Osteoblast (primary cell): ENCODE measurements around the gene F2RL3. TPM values are rescaled to one million over a fixed set of nuclear protein-coding genes. Genes with fewer than 3 reads are reported as not detected.
"Not testable (repeated sequence)": the region's sequence is repeated elsewhere in the genome, so short reads cannot be mapped to it uniquely, and the experiment has no call there.

Experiments used
- DNase-seq: peaks from one replicate; pipeline ENCODE4 v3.0.0; 2011; ENCODE audit warnings: low spot score, mixed read lengths; ENCODE audit not compliant: insufficient read length; ENCODE audit errors: missing footprints
- H2AFZ ChIP-seq: 2 replicates; pipeline ENCODE4 v1.6.0; 2011; ENCODE audit warnings: mild to moderate bottlenecking, low read length
- H3K27ac ChIP-seq: 2 replicates; pipeline ENCODE4 v1.5.1; 2011; ENCODE audit warnings: mild to moderate bottlenecking, low read depth, low read length, moderate library complexity
- H3K27me3 ChIP-seq: 2 replicates; pipeline ENCODE4 v1.6.0; 2012; ENCODE audit warnings: mild to moderate bottlenecking, control low read depth, inconsistent platforms, low read length, moderate library complexity; ENCODE audit not compliant: insufficient read depth
- H3K36me3 ChIP-seq: 2 replicates; pipeline ENCODE4 v1.5.1; 2011; ENCODE audit warnings: mild to moderate bottlenecking, low read length, control low read depth, moderate library complexity; ENCODE audit not compliant: insufficient read depth
- H3K4me1 ChIP-seq: 2 replicates; pipeline ENCODE4 v1.5.1; 2011; ENCODE audit warnings: mild to moderate bottlenecking, low read length, control low read depth, moderate library complexity; ENCODE audit not compliant: insufficient read depth
- H3K4me2 ChIP-seq: 2 replicates; pipeline ENCODE4 v1.6.0; 2011; ENCODE audit warnings: mild to moderate bottlenecking, low read length; ENCODE audit not compliant: insufficient read depth
- H3K4me3 ChIP-seq: fragments of 200-600 bp; sonication (generic); 3 replicates; pipeline ENCODE4 v1.5.1; 2012; ENCODE audit warnings: mild to moderate bottlenecking, low read length, inconsistent platforms; ENCODE audit not compliant: insufficient read depth
- H3K79me2 ChIP-seq: 2 replicates; pipeline ENCODE4 v1.6.0; 2012; ENCODE audit warnings: mild to moderate bottlenecking, low read length, control low read depth, inconsistent platforms; ENCODE audit not compliant: insufficient read depth
- H3K9me3 ChIP-seq: 2 replicates; pipeline ENCODE4 v1.5.1; 2011; ENCODE audit warnings: low read depth, low read length, control low read depth
- H4K20me1 ChIP-seq: 2 replicates; pipeline ENCODE4 v1.6.0; 2012; ENCODE audit warnings: mild to moderate bottlenecking, low read length, control low read depth; ENCODE audit not compliant: insufficient read depth
- total RNA-seq: library from RNA; depleted of rRNA; stranded (reverse); fragments of >200 nt; gene quantifications from 2 replicates; pipeline ENCODE4 v1.2.3, GENCODE V29; 2012
- TF ChIP-seq, protein P1 (sequence below): IDR thresholded peaks from 2 replicates; pipeline ENCODE4 v1.5.1; 2011; ENCODE audit warnings: mild to moderate bottlenecking, low read depth, low read length, moderate library complexity; ENCODE audit errors: extremely low read depth

Gene F2RL3
- total RNA-seq, 1 donor = under 0.01 TPM

DNA sequence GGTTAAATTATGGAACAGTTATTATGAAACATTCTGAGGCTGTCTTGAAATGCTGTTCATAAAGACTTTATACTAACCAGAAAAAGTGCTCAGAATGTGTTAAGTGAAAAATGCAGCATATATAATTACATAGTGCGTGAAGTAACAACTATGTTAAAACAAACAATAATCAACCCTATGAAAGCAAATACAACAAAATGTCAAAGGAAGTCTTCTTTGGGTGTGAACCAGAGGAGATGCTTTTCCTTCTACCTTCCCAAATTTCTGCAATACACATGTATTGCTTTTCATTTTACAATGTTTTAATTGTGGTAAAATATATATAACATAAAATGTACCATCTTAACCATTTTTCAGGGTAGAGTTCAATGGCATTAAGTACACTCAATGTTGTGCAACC, 45.7 kb downstream of the F2RL3 start:
- no peaks in the 10 kb centered on the region for H4K20me1 ChIP-seq
- TF ChIP-seq, protein P1, sequence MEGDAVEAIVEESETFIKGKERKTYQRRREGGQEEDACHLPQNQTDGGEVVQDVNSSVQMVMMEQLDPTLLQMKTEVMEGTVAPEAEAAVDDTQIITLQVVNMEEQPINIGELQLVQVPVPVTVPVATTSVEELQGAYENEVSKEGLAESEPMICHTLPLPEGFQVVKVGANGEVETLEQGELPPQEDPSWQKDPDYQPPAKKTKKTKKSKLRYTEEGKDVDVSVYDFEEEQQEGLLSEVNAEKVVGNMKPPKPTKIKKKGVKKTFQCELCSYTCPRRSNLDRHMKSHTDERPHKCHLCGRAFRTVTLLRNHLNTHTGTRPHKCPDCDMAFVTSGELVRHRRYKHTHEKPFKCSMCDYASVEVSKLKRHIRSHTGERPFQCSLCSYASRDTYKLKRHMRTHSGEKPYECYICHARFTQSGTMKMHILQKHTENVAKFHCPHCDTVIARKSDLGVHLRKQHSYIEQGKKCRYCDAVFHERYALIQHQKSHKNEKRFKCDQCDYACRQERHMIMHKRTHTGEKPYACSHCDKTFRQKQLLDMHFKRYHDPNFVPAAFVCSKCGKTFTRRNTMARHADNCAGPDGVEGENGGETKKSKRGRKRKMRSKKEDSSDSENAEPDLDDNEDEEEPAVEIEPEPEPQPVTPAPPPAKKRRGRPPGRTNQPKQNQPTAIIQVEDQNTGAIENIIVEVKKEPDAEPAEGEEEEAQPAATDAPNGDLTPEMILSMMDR = no peak
- no peaks in the 10 kb centered on the region for H3K79me2 ChIP-seq
- no peak overlapping the region for H3K4me3 ChIP-seq
- DNase-seq = no peak
- H3K36me3 ChIP-seq = no peaks in the 10 kb centered on the region
- H3K4me1 ChIP-seq = no peaks in the 10 kb centered on the region
- no peak overlapping the region for H3K4me2 ChIP-seq
- H3K9me3 ChIP-seq = no peaks in the 10 kb centered on the region
- H3K27ac ChIP-seq = no peak overlapping the region
- H3K27me3 ChIP-seq = no peaks in the 10 kb centered on the region
- no peak overlapping the region for H2AFZ ChIP-seq

DNA sequence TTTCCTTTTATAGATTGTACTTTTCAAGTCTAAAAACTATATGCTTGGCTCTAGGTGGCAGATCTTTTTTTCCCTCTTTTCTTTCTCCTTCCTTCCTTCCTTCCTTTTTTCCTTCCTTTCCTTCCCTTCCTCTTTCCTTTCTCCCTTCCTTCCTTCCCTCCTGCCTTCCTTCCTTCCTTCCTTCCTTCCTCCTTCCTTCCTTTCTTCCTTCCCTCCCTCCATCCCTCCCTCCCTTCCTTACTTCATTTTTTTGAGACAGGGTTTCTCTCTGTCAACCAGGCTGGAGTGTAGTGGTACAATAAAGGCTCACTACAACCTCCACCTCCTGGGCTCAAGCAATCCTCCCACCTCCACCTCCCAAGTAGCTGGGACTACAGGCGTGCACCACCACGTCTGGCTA, 48.1 kb downstream of the F2RL3 start:
- Histone ChIP-seq H3K27ac (no peak overlapping the region), H3K36me3 (no peaks in the 10 kb centered on the region), H3K9me3 (no peaks in the 10 kb centered on the region), H4K20me1 (no peaks in the 10 kb centered on the region), H3K4me3 (no peak overlapping the region), H3K4me1 (no peaks in the 10 kb centered on the region), H3K27me3 (no peaks in the 10 kb centered on the region), H3K79me2 (no peaks in the 10 kb centered on the region), H3K4me2 (no peak overlapping the region), H2AFZ (no peak overlapping the region)
- TF ChIP-seq, protein P1 = no peak
- no peak for DNase-seq

DNA sequence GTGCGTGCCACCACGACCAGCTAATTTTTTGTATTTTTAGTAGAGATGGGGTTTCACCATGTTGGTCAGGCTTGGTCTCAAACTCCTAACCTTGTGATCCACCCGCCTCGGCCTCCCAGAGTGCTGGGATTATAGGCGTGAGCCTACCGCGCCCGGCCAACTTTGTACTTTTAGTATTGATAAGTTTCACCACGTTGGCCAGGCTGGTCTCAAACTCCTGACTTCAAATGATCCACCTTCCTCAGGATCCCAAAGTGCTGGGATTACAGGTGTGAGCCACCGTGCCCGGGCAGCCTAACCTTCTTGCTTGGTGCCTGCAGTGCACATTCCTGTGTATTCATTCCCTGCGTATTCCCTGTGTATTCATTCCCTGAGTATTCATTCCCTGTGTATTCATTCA, 49.0 kb downstream of the F2RL3 start:
- H3K4me1 ChIP-seq, H2AFZ ChIP-seq, H3K79me2 ChIP-seq, H3K4me2 ChIP-seq, H3K36me3 ChIP-seq, H3K27ac ChIP-seq, H3K27me3 ChIP-seq, H4K20me1 ChIP-seq, H3K4me3 ChIP-seq, H3K9me3 ChIP-seq, DNase-seq: not testable (repeated sequence)

DNA sequence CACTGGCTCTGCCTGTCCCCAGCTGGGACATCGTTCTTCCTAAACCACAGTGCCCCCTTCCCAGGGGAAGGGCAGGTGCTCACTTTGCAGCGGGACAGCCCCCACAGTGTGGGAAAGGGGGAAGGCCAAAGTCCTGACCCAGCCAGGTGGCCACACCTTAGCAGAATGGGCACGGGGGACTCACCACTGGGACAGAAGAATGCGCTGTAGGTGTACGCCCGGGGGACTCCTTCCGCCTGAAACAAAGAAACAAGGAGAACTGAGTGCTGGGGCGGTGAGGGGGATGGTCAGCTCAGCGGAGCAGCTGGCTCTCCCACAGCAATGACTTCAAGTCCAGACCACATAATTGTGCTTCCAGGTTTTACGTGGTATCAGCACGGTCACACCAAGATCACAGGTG, 49.4 kb downstream of the F2RL3 start:
- TF ChIP-seq, protein P1 = no peak
- H3K79me2 ChIP-seq = no peaks in the 10 kb centered on the region
- no peak for DNase-seq

DNA sequence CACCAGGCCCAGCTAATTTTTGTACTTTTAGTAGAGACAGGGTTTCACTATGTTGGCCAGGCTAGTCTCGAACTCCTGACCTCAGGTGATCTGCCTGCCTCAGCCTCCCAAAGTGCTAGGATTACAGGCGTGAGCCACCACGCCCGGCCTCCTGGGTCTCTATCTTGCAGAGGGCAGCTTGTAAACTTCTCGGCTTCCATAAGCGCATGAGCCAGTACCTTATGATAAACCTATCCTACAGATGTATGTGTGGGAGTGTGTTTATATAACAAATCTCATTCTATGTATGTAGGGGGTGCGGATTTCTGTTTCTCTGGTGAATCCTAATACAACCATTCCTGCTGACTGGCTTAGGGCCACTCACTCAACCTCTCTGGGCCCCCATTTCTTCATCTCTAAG, 51.3 kb downstream of the F2RL3 start:
- H3K27me3 ChIP-seq, H4K20me1 ChIP-seq, H3K4me2 ChIP-seq, H3K27ac ChIP-seq, H3K4me3 ChIP-seq, H3K79me2 ChIP-seq, H3K4me1 ChIP-seq, H2AFZ ChIP-seq, H3K36me3 ChIP-seq, H3K9me3 ChIP-seq: not testable (repeated sequence)
- peak; percentile 70 for DNase-seq

More for the DNA sequence above, 49.4 kb downstream of the F2RL3 start:
- Histone ChIP-seq H3K27me3 (no peaks in the 10 kb centered on the region), H3K4me3 (no peak overlapping the region), H3K9me3 (no peaks in the 10 kb centered on the region), H4K20me1 (no peaks in the 10 kb centered on the region), H3K27ac (no peak overlapping the region), H3K4me1 (no peaks in the 10 kb centered on the region), H3K4me2 (no peak overlapping the region), H3K36me3 (no peaks in the 10 kb centered on the region), H2AFZ (no peak overlapping the region)
